ENCODE data around the gene RABGGTA. TPM values are rescaled to one million over a fixed set of nuclear protein-coding genes. Genes with fewer than 3 reads are reported as not detected.

The RABGGTA gene
- total RNA-seq, 1 donor = 34.0 TPM

DNA sequence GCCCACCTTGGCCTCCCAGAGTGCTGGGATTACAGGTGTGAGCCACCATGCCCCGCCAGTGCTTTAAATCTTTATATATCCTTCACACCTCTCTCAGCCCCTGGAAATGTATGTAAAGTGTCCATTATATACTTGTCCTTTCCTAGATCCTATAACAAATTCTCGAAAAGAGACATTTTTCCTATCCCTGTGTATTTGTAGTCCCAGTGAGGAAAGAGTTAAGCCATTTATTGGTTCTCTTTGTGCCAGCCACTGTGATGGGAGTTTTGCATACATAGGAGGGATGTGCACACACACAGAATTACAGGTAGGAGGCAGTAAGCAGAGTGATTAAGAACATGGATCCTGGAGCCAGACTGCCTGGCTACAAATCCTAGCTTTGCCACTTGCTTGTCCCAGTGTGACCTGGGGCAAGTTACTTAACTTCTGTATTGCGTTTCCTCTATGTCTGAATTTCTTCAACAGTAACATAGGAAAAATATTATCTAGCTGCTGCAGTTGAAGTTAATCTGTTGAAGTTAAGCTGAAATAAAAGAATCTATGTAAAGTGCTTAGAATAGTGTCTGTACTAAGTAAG, 2.1 kb upstream of the RABGGTA start:
- TF ChIP-seq, protein P1, sequence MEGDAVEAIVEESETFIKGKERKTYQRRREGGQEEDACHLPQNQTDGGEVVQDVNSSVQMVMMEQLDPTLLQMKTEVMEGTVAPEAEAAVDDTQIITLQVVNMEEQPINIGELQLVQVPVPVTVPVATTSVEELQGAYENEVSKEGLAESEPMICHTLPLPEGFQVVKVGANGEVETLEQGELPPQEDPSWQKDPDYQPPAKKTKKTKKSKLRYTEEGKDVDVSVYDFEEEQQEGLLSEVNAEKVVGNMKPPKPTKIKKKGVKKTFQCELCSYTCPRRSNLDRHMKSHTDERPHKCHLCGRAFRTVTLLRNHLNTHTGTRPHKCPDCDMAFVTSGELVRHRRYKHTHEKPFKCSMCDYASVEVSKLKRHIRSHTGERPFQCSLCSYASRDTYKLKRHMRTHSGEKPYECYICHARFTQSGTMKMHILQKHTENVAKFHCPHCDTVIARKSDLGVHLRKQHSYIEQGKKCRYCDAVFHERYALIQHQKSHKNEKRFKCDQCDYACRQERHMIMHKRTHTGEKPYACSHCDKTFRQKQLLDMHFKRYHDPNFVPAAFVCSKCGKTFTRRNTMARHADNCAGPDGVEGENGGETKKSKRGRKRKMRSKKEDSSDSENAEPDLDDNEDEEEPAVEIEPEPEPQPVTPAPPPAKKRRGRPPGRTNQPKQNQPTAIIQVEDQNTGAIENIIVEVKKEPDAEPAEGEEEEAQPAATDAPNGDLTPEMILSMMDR (IDR thresholded peaks at IDR 0.05; ENCODE audit: extremely low read depth, low read depth, low read length) = no peak
- H3K4me3 ChIP-seq (ENCODE audit: insufficient read depth, low read length) = no peak overlapping the region
- no peaks in the 10 kb centered on the region for H3K9me3 ChIP-seq (ENCODE audit: low read depth, low read length)

DNA sequence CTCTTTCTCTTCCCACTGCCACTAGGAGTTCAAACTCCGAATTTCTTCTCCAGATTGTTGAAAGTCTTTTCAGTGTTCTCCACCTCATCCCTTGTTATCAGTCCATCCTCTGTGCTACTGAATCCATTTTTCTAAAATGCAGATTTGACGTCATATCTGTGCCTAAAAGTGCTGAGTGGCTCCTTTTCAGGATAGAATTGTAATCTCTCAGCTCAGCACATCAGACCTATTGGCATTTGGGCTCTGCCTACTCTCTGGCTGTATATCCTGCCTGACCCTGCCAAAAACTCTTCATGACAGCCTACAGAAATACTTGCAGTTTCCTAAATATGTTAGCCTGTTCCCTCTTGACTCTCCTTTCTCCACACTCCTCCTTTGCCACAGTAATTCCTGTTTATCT, 1.1 kb upstream of the RABGGTA start:
- DNase-seq (ENCODE audit: insufficient read length, low spot score, missing footprints) = no peak
- no peaks in the 10 kb centered on the region for H3K9me3 ChIP-seq (ENCODE audit: low read depth, low read length)
- TF ChIP-seq, protein P1 (IDR thresholded peaks at IDR 0.05; ENCODE audit: extremely low read depth, low read depth, low read length) = no peak

More for the DNA sequence above, 2.1 kb upstream of the RABGGTA start:
- no peak for DNase-seq (ENCODE audit: insufficient read length, low spot score, missing footprints)
- Histone ChIP-seq H3K27ac (ENCODE audit: low read depth, low read length) (no peak overlapping the region), H4K20me1 (ENCODE audit: insufficient read depth, low read length) (no peaks in the 10 kb centered on the region), H3K36me3 (ENCODE audit: insufficient read depth, low read length) (peaks cover 13% of the 10 kb centered on the region), H3K27me3 (ENCODE audit: insufficient read depth, low read length) (no peaks in the 10 kb centered on the region), H3K4me1 (ENCODE audit: insufficient read depth, low read length) (peaks cover 6% of the 10 kb centered on the region), H2AFZ (ENCODE audit: low read length) (no peak overlapping the region), H3K4me2 (ENCODE audit: insufficient read depth, low read length) (no peak overlapping the region), H3K79me2 (ENCODE audit: insufficient read depth, low read length) (peaks cover 7% of the 10 kb centered on the region)

DNA sequence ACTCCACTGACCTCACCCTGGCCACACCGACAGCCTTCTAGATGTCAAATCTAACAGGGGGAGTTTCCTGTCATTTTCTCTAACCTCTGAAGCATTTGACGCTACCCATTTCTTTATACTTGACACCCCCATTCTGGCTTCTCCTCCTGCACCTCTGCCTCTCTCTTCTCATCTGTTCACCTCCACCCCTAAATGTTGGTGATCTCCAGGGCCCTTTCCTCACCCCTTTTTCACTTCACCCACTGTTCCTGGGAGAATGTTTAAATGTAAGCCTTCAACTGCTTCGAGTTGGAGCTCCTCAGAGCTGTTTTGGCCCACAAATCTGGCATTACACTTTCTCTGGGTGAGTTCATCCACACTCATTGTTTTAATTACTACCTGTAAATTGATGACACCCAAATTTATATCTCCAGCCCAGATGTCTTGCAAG, 452 bp upstream of the RABGGTA start:
- no peak for DNase-seq (ENCODE audit: insufficient read length, low spot score, missing footprints)
- H3K27ac ChIP-seq (ENCODE audit: low read depth, low read length) = peak overlapping the region; percentile 96
- TF ChIP-seq, protein P1 (IDR thresholded peaks at IDR 0.05; ENCODE audit: extremely low read depth, low read depth, low read length) = no peak
- peaks cover 7% of the 10 kb centered on the region for H3K79me2 ChIP-seq (ENCODE audit: insufficient read depth, low read length)
- peak overlapping the region; percentile 94 for H3K4me2 ChIP-seq (ENCODE audit: insufficient read depth, low read length)
- H2AFZ ChIP-seq (ENCODE audit: low read length) = peak overlapping the region; percentile 99
- H3K9me3 ChIP-seq (ENCODE audit: low read depth, low read length) = no peaks in the 10 kb centered on the region
- H3K4me3 ChIP-seq (ENCODE audit: insufficient read depth, low read length) = peak overlapping the region; percentile 100
- H4K20me1 ChIP-seq (ENCODE audit: insufficient read depth, low read length) = no peaks in the 10 kb centered on the region
- peaks cover 6% of the 10 kb centered on the region for H3K4me1 ChIP-seq (ENCODE audit: insufficient read depth, low read length)
- H3K36me3 ChIP-seq (ENCODE audit: insufficient read depth, low read length) = peaks cover 26% of the 10 kb centered on the region
- no peaks in the 10 kb centered on the region for H3K27me3 ChIP-seq (ENCODE audit: insufficient read depth, low read length)

More for the DNA sequence above, 1.1 kb upstream of the RABGGTA start:
- H3K36me3 ChIP-seq (ENCODE audit: insufficient read depth, low read length) = peaks cover 20% of the 10 kb centered on the region
- no peak overlapping the region for H3K4me2 ChIP-seq (ENCODE audit: insufficient read depth, low read length)
- no peak overlapping the region for H2AFZ ChIP-seq (ENCODE audit: low read length)
- no peaks in the 10 kb centered on the region for H4K20me1 ChIP-seq (ENCODE audit: insufficient read depth, low read length)
- H3K4me1 ChIP-seq (ENCODE audit: insufficient read depth, low read length) = peaks cover 6% of the 10 kb centered on the region
- no peak overlapping the region for H3K27ac ChIP-seq (ENCODE audit: low read depth, low read length)
- no peaks in the 10 kb centered on the region for H3K27me3 ChIP-seq (ENCODE audit: insufficient read depth, low read length)
- H3K79me2 ChIP-seq (ENCODE audit: insufficient read depth, low read length) = peaks cover 7% of the 10 kb centered on the region
- no peak overlapping the region for H3K4me3 ChIP-seq (ENCODE audit: insufficient read depth, low read length)

DNA sequence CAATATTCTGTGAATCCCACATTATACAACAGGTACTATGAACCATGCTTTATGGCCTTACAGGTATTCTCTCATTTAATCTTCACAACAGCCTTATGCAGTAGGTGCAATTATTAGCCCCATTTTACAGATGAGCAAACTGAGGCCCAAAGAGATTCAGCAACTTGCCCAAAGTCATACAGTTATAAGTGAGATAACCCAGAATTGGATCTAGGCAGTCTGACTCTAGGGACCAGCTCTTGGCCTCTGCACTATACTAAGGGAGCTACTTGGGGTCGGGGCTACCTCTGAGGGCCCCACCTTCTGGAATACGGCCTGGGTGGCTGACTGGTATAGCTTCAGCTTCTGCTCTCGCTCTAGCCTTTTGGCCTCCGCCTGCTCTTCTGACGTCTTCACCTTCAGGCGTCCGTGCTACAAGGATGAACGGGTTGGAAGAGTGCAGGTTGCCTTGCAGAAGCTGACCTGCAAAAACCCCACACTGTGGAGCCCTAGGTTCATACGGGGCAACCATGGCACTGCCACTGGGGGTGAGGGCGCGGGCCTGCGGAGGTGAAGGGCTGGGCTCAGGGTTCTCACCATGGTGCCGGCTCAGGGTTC, 762 bp downstream of the RABGGTA start:
- H3K27ac ChIP-seq (ENCODE audit: low read depth, low read length) = peak overlapping the region; percentile 96
- H3K9me3 ChIP-seq (ENCODE audit: low read depth, low read length) = no peaks in the 10 kb centered on the region
- peaks cover 6% of the 10 kb centered on the region for H3K4me1 ChIP-seq (ENCODE audit: insufficient read depth, low read length)
- peak overlapping the region; percentile 100 for H3K4me3 ChIP-seq (ENCODE audit: insufficient read depth, low read length)
- peaks cover 32% of the 10 kb centered on the region for H3K36me3 ChIP-seq (ENCODE audit: insufficient read depth, low read length)
- peak overlapping the region; percentile 99 for H2AFZ ChIP-seq (ENCODE audit: low read length)
- peak overlapping the region; percentile 94 for H3K4me2 ChIP-seq (ENCODE audit: insufficient read depth, low read length)
- no peaks in the 10 kb centered on the region for H4K20me1 ChIP-seq (ENCODE audit: insufficient read depth, low read length)
- DNase-seq (ENCODE audit: insufficient read length, low spot score, missing footprints) = no peak
- TF ChIP-seq, protein P1 (IDR thresholded peaks at IDR 0.05; ENCODE audit: extremely low read depth, low read depth, low read length) = no peak
- no peaks in the 10 kb centered on the region for H3K27me3 ChIP-seq (ENCODE audit: insufficient read depth, low read length)
- H3K79me2 ChIP-seq (ENCODE audit: insufficient read depth, low read length) = peaks cover 7% of the 10 kb centered on the region
